ENCODE data around the gene NRG2. TPM values are rescaled to one million over a fixed set of nuclear protein-coding genes. Genes with fewer than 3 reads are reported as not detected.

The NRG2 gene
- total and polyA plus RNA-seq, 2 donors (not counting 3 experiments of a cell fraction or from before 2014, with no cell fraction given): 0.26 to 0.42 TPM

DNA sequence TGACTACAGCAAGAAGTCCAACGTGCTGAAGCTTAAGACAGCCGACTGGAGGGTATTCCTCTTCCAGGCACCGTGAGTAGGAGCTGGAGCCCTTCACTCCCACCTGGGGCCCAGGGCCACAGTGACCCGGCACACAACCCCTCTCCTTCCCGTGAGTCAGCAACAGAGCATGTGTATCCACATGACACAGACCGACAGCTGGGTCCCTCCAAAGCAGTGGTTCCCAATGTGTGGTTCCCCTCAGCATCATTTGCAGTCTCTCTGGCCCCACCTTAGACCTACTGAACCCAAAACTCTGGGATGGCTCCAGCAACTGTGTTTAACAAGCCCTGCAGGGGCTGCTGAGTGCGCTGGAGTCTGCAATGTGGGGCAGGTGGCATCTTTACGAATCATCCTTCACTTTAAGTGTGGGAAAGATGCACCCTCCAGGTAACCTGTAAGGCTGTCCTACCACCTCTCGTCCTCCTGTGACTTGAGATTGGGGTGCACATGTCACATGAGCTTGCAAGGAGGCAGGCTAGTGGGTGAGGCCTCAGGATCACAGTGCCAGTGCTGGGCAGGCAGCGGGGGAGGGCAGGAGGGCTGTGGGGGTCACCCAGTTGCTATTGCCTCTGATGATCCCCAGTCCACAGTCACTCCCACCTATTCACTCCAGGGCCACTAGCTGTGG is 205.3 kb downstream of the NRG2 start:
- Histone ChIP-seq H3K27me3 (ENCODE audit: control insufficient read depth in 2 of 2, insufficient read depth in 2 of 2, low read length in 2 of 2) (peaks cover 4 to 8% of the 10 kb centered on the region in 2 experiments), H3K9me1 (replicated peaks; ENCODE audit: control insufficient read depth, extremely low read depth, insufficient read depth, low read length) (no peaks in the 10 kb centered on the region), H3K36me3 (ENCODE audit: control insufficient read depth in 2 of 2, extremely low read depth in 1 of 2, insufficient read depth in 2 of 2, low read length in 2 of 2) (no peaks in the 10 kb centered on the region), H3K27ac (ENCODE audit: insufficient read depth, low read depth, low read length) (no peak overlapping the region), H3K4me1 (ENCODE audit: control insufficient read depth, extremely low read depth, insufficient read depth, low read length) (no peaks in the 10 kb centered on the region), H4K20me1 (replicated peaks; ENCODE audit: control insufficient read depth, extremely low read depth, insufficient read depth, low read length) (no peaks in the 10 kb centered on the region), H3K9ac (replicated peaks; ENCODE audit: extremely low read depth, insufficient read depth, low read length) (no peak overlapping the region), H3K4me3 (replicated peaks in 1 of 3; ENCODE audit: insufficient read depth in 1 of 3, low read depth in 1 of 3, low read length in 3 of 3) (no peak overlapping the region), H2AFZ (ENCODE audit: low read depth, low read length) (no peak overlapping the region), H3K9me3 (replicated peaks; ENCODE audit: control insufficient read depth, insufficient read depth, low read length) (no peaks in the 10 kb centered on the region), H3K4me2 (ENCODE audit: insufficient read depth, low read length) (no peak overlapping the region), H3K79me2 (ENCODE audit: control insufficient read depth, insufficient read depth, low read length) (no peaks in the 10 kb centered on the region)
- intact Hi-C loops (cut with micrococcal nuclease) (no loop called here), dilution Hi-C loops (cut with MboI; ENCODE audit: extremely low pct_ligation_motif_present, low sequenced_read_pairs) (no loop called here)
- no TSS peak for BruUV-seq (replicated peaks)
- CTCF ChIA-PET: interaction anchor here (0.7 to 3.8 kb wide), 5 partner anchors 23 to 131 kb away, joined by 3 to 16 read pairs (median 4); no protein-coding TSS in a partner anchor
- POLR2A ChIA-PET: no interaction called here
- TF ChIP-seq EZH2 (IDR thresholded peaks at IDR 0.05; ENCODE audit: borderline replicate concordance, low read depth, low read length, severe bottlenecking): no peak
- TF ChIP-seq, protein P1, sequence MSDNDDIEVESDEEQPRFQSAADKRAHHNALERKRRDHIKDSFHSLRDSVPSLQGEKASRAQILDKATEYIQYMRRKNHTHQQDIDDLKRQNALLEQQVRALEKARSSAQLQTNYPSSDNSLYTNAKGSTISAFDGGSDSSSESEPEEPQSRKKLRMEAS (IDR thresholded peaks at IDR 0.05; ENCODE audit: insufficient read depth, insufficient read length): no peak
- TF ChIP-seq POLR2AphosphoS5 (IDR thresholded peaks at IDR 0.05; ENCODE audit: insufficient read depth, low read depth, low read length): no peak
- no peak for TF ChIP-seq FOS (IDR thresholded peaks at IDR 0.05; ENCODE audit: borderline replicate concordance, insufficient read depth, low read length)
- TF ChIP-seq, protein P2, sequence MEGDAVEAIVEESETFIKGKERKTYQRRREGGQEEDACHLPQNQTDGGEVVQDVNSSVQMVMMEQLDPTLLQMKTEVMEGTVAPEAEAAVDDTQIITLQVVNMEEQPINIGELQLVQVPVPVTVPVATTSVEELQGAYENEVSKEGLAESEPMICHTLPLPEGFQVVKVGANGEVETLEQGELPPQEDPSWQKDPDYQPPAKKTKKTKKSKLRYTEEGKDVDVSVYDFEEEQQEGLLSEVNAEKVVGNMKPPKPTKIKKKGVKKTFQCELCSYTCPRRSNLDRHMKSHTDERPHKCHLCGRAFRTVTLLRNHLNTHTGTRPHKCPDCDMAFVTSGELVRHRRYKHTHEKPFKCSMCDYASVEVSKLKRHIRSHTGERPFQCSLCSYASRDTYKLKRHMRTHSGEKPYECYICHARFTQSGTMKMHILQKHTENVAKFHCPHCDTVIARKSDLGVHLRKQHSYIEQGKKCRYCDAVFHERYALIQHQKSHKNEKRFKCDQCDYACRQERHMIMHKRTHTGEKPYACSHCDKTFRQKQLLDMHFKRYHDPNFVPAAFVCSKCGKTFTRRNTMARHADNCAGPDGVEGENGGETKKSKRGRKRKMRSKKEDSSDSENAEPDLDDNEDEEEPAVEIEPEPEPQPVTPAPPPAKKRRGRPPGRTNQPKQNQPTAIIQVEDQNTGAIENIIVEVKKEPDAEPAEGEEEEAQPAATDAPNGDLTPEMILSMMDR (IDR thresholded peaks at IDR 0.05; ENCODE audit: extremely low read depth in 1 of 2, insufficient read depth in 1 of 2, low read depth in 1 of 2, low read length in 2 of 2): no peak
- TF ChIP-seq GATA2 (IDR thresholded peaks at IDR 0.05; ENCODE audit: insufficient read depth, insufficient read length, low read depth, low read length): no peak
- FAIRE-seq (no peak), DNase-seq (ENCODE audit: low read depth, low spot score) (no peak)

Measured in endothelial cell of umbilical vein (primary cell).